Esophagus muscularis mucosa (tissue), 3 donors: ENCODE measurements around the gene ITPRID1.

ENCODE experiments used
- CTCF ChIP-seq, 3 experiments: fragments of 200-600 bp in 2 of 3; fragments of 450-650 bp in 1 of 3; sonication (generic) in 2 of 3; IDR thresholded peaks; one replicate each; pipeline ENCODE4 v1.5.1; 2017 to 2019; ENCODE audit warnings: antibody characterized with exemption in 3 of 3, mild to moderate bottlenecking in 2 of 3, moderate library complexity in 1 of 3
- POLR2A ChIP-seq: fragments of 450-650 bp; IDR thresholded peaks from one replicate; pipeline ENCODE4 v1.6.1; 2017; ENCODE audit warnings: antibody characterized with exemption, moderate library complexity, mild to moderate bottlenecking, low read depth
- POLR2AphosphoS5 ChIP-seq, 2 donors: sonication (generic); formaldehyde crosslinking; IDR thresholded peaks; one replicate each; pipeline ENCODE4 v1.6.1; 2017; ENCODE audit warnings: antibody characterized with exemption in 2 of 2

- TF ChIP-seq CTCF (IDR thresholded peaks at IDR 0.05) (no peak), POLR2A (no peak), POLR2AphosphoS5 (IDR thresholded peaks at IDR 0.05) (no peak)
Measured at GRCh38 chr7:31516680-31517502, 3.0 kb downstream of the ITPRID1 start.
